K562 (cell line): ENCODE data around the gene GIMAP6. TPM values are rescaled to one million over a fixed set of nuclear protein-coding genes. Genes with fewer than 3 reads are reported as not detected.

ENCODE experiments used
- ATAC-seq: fragments of 200-7000 bp; cut with Tn5 transposase; 3 replicates; pipeline ENCODE4 v1.9.1; 2020; ENCODE audit warnings: moderate library complexity
- BruUV-seq: library from RNA; stranded (reverse); fragments of 400-500 nt; replicated peaks from 2 replicates; lab custom pipeline; 2021; lab: Mats Ljungman, UMichigan
- CTCF ChIA-PET: fragments of 300-600 bp; formaldehyde crosslinking; extraction: SDS; loops from one replicate; lab custom pipeline; 2021; ENCODE audit warnings: low intra/inter-chr PET ratio; lab: Yijun Ruan, JAX
- POLR2A ChIA-PET: fragments of 300-600, 350-650 bp; sonication (Branson Sonifier 250); formaldehyde crosslinking; extraction: SDS; loops from one replicate; lab custom pipeline; 2021; ENCODE audit warnings: antibody characterized with exemption, inconsistent platforms; lab: Yijun Ruan, JAX
- DNase-seq, 4 experiments: peaks; one replicate each; pipeline versions ENCODE4 v3.0.0 to v3.0.0-alpha.2; 2011 to 2018; ENCODE audit warnings: low spot score in 3 of 4, mixed read lengths in 3 of 4; ENCODE audit errors: extremely low read depth in 1 of 4
- FAIRE-seq: peaks from 2 replicates; lab custom pipeline; 2011; peaks lifted over from hg19 to GRCh38; lab: Jason Lieb, UNC
- H2AFZ ChIP-seq: 2 replicates; pipeline ENCODE4 v1.6.0; 2011; ENCODE audit warnings: low read depth, low read length, control low read depth, inconsistent platforms
- H3K27ac ChIP-seq: fragments of 200-600 bp; 3 replicates; pipeline ENCODE4 v1.8.0; 2011; ENCODE audit warnings: low read depth, mild to moderate bottlenecking, control low read depth, inconsistent platforms, low read length, moderate library complexity, mixed read lengths; ENCODE audit errors: extremely low read depth
- H3K27me3 ChIP-seq, 2 experiments: fragments of 300-600 bp in 1 of 2; 2 replicates in 1 of 2; 3 replicates in 1 of 2; pipeline versions ENCODE4 v1.6.0 to v1.8.0; 2011; ENCODE audit warnings: inconsistent platforms in 2 of 2, low read length in 2 of 2, mild to moderate bottlenecking in 1 of 2, mixed read lengths in 1 of 2, moderate library complexity in 1 of 2; ENCODE audit not compliant: control insufficient read depth in 2 of 2, insufficient read depth in 2 of 2
- H3K36me3 ChIP-seq: fragments of 300-600 bp; 3 replicates; pipeline ENCODE4 v1.8.0; 2011; ENCODE audit warnings: mild to moderate bottlenecking, low read length, inconsistent platforms; ENCODE audit not compliant: control insufficient read depth, insufficient read depth
- H3K4me1 ChIP-seq, 2 experiments: fragments of 200-600 bp in 1 of 2; replicated peaks in 1 of 2; 2 replicates in 1 of 2; 3 replicates in 1 of 2; pipeline versions ENCODE4 v1.5.1 to v1.8.0; 2011; ENCODE audit warnings: inconsistent platforms in 2 of 2, low read length in 2 of 2, mild to moderate bottlenecking in 1 of 2, mixed read lengths in 1 of 2, moderate library complexity in 1 of 2; ENCODE audit not compliant: control insufficient read depth in 2 of 2, insufficient read depth in 2 of 2
- H3K4me2 ChIP-seq: 2 replicates; pipeline ENCODE4 v1.6.1; 2011; ENCODE audit warnings: low read length, control low read depth, inconsistent platforms, mixed read lengths; ENCODE audit not compliant: insufficient read depth
- H3K4me3 ChIP-seq: fragments of 200-600 bp; sonication (generic), shearing (Covaris generic); 2 replicates; pipeline ENCODE4 v1.5.1; 2016; ENCODE audit warnings: control low read depth, inconsistent platforms
- H3K79me2 ChIP-seq: fragments of 200-600 bp; 3 replicates; pipeline ENCODE4 v1.8.0; 2011; ENCODE audit warnings: low read length, inconsistent platforms; ENCODE audit not compliant: control insufficient read depth, insufficient read depth
- H3K9ac ChIP-seq, 2 experiments: 2 replicates each; pipeline versions ENCODE4 v1.6.0 to v1.6.1; 2011; ENCODE audit warnings: low read depth in 2 of 2, low read length in 2 of 2, control low read depth in 1 of 2, inconsistent platforms in 1 of 2, mild to moderate bottlenecking in 1 of 2, mixed read lengths in 1 of 2; ENCODE audit not compliant: insufficient read depth in 1 of 2
- H3K9me1 ChIP-seq: one replicate; pipeline ENCODE4 v1.6.0; 2011; ENCODE audit warnings: inconsistent platforms, mild to moderate bottlenecking, low read length, moderate library complexity; ENCODE audit not compliant: control insufficient read depth, insufficient read depth
- H3K9me3 ChIP-seq: replicated peaks from 2 replicates; pipeline ENCODE4 v1.5.1; 2011; ENCODE audit warnings: low read depth, low read length, inconsistent platforms; ENCODE audit not compliant: control insufficient read depth, insufficient read depth
- H4K20me1 ChIP-seq: replicated peaks from 2 replicates; pipeline ENCODE4 v1.6.1; 2011; ENCODE audit warnings: low read length, inconsistent platforms, mixed read lengths; ENCODE audit not compliant: control insufficient read depth, insufficient read depth
- CSDE1 ChIP-seq, 2 experiments: fragments of 450-650 bp; IDR thresholded peaks; 2 replicates each; pipeline ENCODE4 v1.6.1; 2016; ENCODE audit warnings: mild to moderate bottlenecking in 1 of 2
- FOXK2 ChIP-seq, 2 experiments: fragments of 450-650 bp; IDR thresholded peaks in 1 of 2; conservative IDR thresholded peaks in 1 of 2; 2 replicates each; pipeline ENCODE4 v1.6.1; 2016; ENCODE audit warnings: low read depth in 2 of 2, mild to moderate bottlenecking in 1 of 2
- FOXM1 ChIP-seq, 2 experiments: fragments of 450-650 bp in 1 of 2; sonication (generic) in 1 of 2; formaldehyde crosslinking in 1 of 2; IDR thresholded peaks; 2 replicates each; pipeline versions ENCODE4 v1.6.1 to v1.9.0; 2017 to 2022; ENCODE audit warnings: low read depth in 2 of 2, mild to moderate bottlenecking in 2 of 2, missing genetic modification reagents in 1 of 2, moderate library complexity in 1 of 2
- MAFF ChIP-seq: IDR thresholded peaks from 2 replicates; pipeline ENCODE4 v1.6.1; 2012; ENCODE audit warnings: low read length, improper control_type of control experiment
- PHB2 ChIP-seq: fragments of 450-650 bp; IDR thresholded peaks from 2 replicates; pipeline ENCODE4 v1.6.1; 2017; ENCODE audit warnings: low read depth
- RBM22 ChIP-seq: fragments of 200-400 bp; formaldehyde crosslinking; IDR thresholded peaks from 2 replicates; pipeline ENCODE4 v1.6.1; 2018; ENCODE audit warnings: low read length, low read depth; ENCODE audit not compliant: poor library complexity, severe bottlenecking
- SIN3B ChIP-seq: fragments of 450-650 bp; IDR thresholded peaks from 2 replicates; pipeline ENCODE4 v1.6.1; 2017; ENCODE audit warnings: low read depth, mild to moderate bottlenecking, moderate library complexity
- SMARCB1 ChIP-seq: IDR thresholded peaks from 2 replicates; pipeline ENCODE4 v1.6.1; 2011; ENCODE audit warnings: improper control_type of control experiment, low read depth; ENCODE audit not compliant: insufficient read length
- STAT5B ChIP-seq: fragments of 250-450 bp; sonication (Bioruptor Pico); IDR thresholded peaks from 2 replicates; pipeline ENCODE4 v1.8.0; 2021; ENCODE audit warnings: mild to moderate bottlenecking, inconsistent platforms
- XRCC5 ChIP-seq: fragments of 200-400 bp; formaldehyde crosslinking; IDR thresholded peaks from 2 replicates; pipeline ENCODE4 v1.6.1; 2017; ENCODE audit warnings: low read depth, mild to moderate bottlenecking, low read length
- ZNF121 ChIP-seq: sonication (generic); formaldehyde crosslinking; conservative IDR thresholded peaks from 2 replicates; pipeline ENCODE4 v1.8.0; 2022; ENCODE audit warnings: missing genetic modification reagents
- ZNF347 ChIP-seq: fragments of 450-650 bp; formaldehyde crosslinking; IDR thresholded peaks from 2 replicates; pipeline ENCODE4 v1.4.0; 2020; ENCODE audit warnings: low read depth, mild to moderate bottlenecking, moderate library complexity
- ZNF76 ChIP-seq: fragments of 250-450 bp; sonication (Bioruptor Pico); IDR thresholded peaks from 2 replicates; pipeline ENCODE4 v1.4.0; 2020; ENCODE audit warnings: mild to moderate bottlenecking, moderate library complexity, borderline replicate concordance
- WGBS: fragments of 100-300 bp; shearing (Covaris generic); methylation state at CpG from one replicate; pipeline ENCODE4 v1.1.6; 2016; ENCODE audit warnings: low coverage, mixed read lengths; ENCODE audit not compliant: insufficient coverage; ENCODE audit errors: missing lambda C conversion rate; 5-methylcytosine and 5-hydroxymethylcytosine counted together
- in situ Hi-C: fragments of 300-500 bp; cut with MboI; formaldehyde crosslinking; loops from 4 replicates; pipeline ENCODE4 v1.15.0; 2018; ENCODE audit warnings: inconsistent platforms, mixed read lengths
- intact Hi-C: fragments of 100-400 bp; cut with micrococcal nuclease; formaldehyde crosslinking; loops from 2 replicates; pipeline ENCODE4 v1.14.2; 2022
- polyA plus RNA-seq, 8 experiments: library from polyadenylated mRNA; depleted of rRNA in 4 of 8; stranded (reverse) in 5 of 8; unstranded in 3 of 8; fragments of >200 nt; fragmentation: Nextera tagmentation in 2 of 8; fragmentation: Illumina TruSeq in 1 of 8; extraction: Ambion mirVana in 2 of 8; extraction: Trizol in 1 of 8; gene quantifications; 2 replicates each; pipeline versions ENCODE4 v1.2.1 to v1.2.3, GENCODE V29; 2011 to 2014; ENCODE audit warnings: inconsistent platforms in 1 of 8, missing spikeins in 1 of 8
- total RNA-seq, 7 experiments: library from RNA; depleted of rRNA in 6 of 7; stranded (reverse); fragments of >200 nt in 6 of 7; fragmentation: Illumina TruSeq in 2 of 7; extraction: Trizol in 2 of 7; gene quantifications; 2 replicates each; pipeline versions ENCODE4 v1.2.1 to v1.2.3, GENCODE V29; 2011 to 2021; ENCODE audit warnings: low replicate concordance in 1 of 7
- TF ChIP-seq, protein P1 (sequence below): sonication (generic); formaldehyde crosslinking; IDR thresholded peaks from 2 replicates; pipeline ENCODE4 v1.5.0; 2020; ENCODE audit warnings: missing genetic modification reagents

Gene GIMAP6
- total and polyA plus RNA-seq, 9 of the 15 experiments (the other 6 are each of a cell fraction or from before 2014, with no cell fraction given) = 0.04 to 0.45 (median 0.18) TPM

- TF ChIP-seq FOXM1 (IDR thresholded peaks at IDR 0.05; ENCODE audit: low read depth) (no peak), FOXM1 (CRISPR knock-in tag; IDR thresholded peaks at IDR 0.05; ENCODE audit: low read depth) (no peak), FOXK2 (conservative IDR thresholded peaks at IDR 0.05 in 1 of 2, IDR thresholded peaks at IDR 0.05 in 1 of 2; ENCODE audit: low read depth in 2 of 2) (no peak)
Measured at GRCh38 chr7:150594805-150595204, 37.4 kb downstream of the GIMAP6 start (continued).

DNA sequence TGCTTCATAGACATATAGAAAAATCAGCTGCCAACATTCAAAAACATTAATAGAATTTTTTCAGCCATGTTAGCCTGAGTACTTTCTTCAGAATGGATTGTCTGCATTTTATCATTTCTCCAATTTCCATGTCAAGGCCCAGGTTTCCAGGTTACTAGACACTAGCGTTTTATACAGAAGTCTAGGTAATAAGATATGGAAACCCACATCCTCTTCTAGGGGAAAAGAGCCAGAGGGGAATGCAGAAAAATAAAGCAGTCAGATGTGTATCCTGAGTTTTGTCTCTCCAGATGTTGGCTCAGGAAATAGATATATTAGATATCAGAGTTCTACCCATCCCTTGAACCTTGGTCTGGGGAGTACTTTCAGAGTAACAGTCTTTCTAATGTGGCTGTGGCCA is 44.6 kb downstream of the GIMAP6 start:
- H4K20me1 ChIP-seq = no peaks in the 10 kb centered on the region
- H3K4me2 ChIP-seq = no peak overlapping the region
- H3K79me2 ChIP-seq = no peaks in the 10 kb centered on the region
- no peak overlapping the region for H3K4me3 ChIP-seq
- H3K9me1 ChIP-seq = no peaks in the 10 kb centered on the region
- BruUV-seq = no TSS peak
- H3K9me3 ChIP-seq = no peaks in the 10 kb centered on the region
- FAIRE-seq (no peak), DNase-seq (no peak)
- POLR2A ChIA-PET = no interaction called here
- no peak overlapping the region for H3K27ac ChIP-seq
- H3K27me3 ChIP-seq = no peaks in the 10 kb centered on the region
- in situ Hi-C loops (no loop called here), intact Hi-C loops (no loop called here)
- CTCF ChIA-PET = no interaction called here
- no peak overlapping the region for H3K9ac ChIP-seq
- WGBS = 0% methylated on average over 1 of the region's 1 CpG
- no peak for TF ChIP-seq STAT5B (CRISPR knock-in tag)
- no peak for TF ChIP-seq PHB2
- no peak for TF ChIP-seq CSDE1 (IDR thresholded peaks at IDR 0.05)
- no peak for TF ChIP-seq SIN3B
- TF ChIP-seq ZNF347 (CRISPR knock-in tag) = no peak
- TF ChIP-seq MAFF = no peak
- TF ChIP-seq ZNF121 (CRISPR knock-in tag) = no peak
- TF ChIP-seq, protein P1, sequence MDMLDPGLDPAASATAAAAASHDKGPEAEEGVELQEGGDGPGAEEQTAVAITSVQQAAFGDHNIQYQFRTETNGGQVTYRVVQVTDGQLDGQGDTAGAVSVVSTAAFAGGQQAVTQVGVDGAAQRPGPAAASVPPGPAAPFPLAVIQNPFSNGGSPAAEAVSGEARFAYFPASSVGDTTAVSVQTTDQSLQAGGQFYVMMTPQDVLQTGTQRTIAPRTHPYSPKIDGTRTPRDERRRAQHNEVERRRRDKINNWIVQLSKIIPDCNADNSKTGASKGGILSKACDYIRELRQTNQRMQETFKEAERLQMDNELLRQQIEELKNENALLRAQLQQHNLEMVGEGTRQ (CRISPR knock-in tag) = no peak
- no peak for TF ChIP-seq RBM22
- no peak for TF ChIP-seq XRCC5
- TF ChIP-seq ZNF76 (CRISPR knock-in tag) = no peak
- no peak for TF ChIP-seq SMARCB1
- TF ChIP-seq, all 486 proteins: peak for 0
- Histone ChIP-seq H2AFZ (no peak overlapping the region), H3K36me3 (no peaks in the 10 kb centered on the region), H3K4me1 (no peaks in the 10 kb centered on the region)
- no peak for ATAC-seq
